ENCODE measurements around the gene TRMU.

The TRMU gene

GRCh38 chr22:46369716-46370583 lies 34.4 kb downstream of the TRMU start:
- no peak for TF ChIP-seq CTCF (IDR thresholded peaks at IDR 0.05)
- no peak overlapping the region for H3K27ac ChIP-seq
- DNase-seq (ENCODE audit: low spot score) = no peak
- H3K4me3 ChIP-seq = no peak overlapping the region

- no peak overlapping the region for H3K4me3 ChIP-seq
- H3K27ac ChIP-seq = no peak overlapping the region
- DNase-seq (ENCODE audit: low spot score) = no peak
- TF ChIP-seq CTCF (IDR thresholded peaks at IDR 0.05) = no peak
Observed at GRCh38 chr22:46370584-46371291, 35.2 kb downstream of the TRMU start.

- no peak for TF ChIP-seq CTCF (IDR thresholded peaks at IDR 0.05)
- H3K4me3 ChIP-seq = no peak overlapping the region
- H3K27ac ChIP-seq = no peak overlapping the region
- DNase-seq (ENCODE audit: low spot score) = no peak
Observed at GRCh38 chr22:46371623-46372226, 36.2 kb downstream of the TRMU start.

GRCh38 chr22:46372686-46373085 lies 37.2 kb downstream of the TRMU start:
- no peak for DNase-seq (ENCODE audit: low spot score)
- no peak for TF ChIP-seq CTCF (IDR thresholded peaks at IDR 0.05)
- H3K27ac ChIP-seq = no peak overlapping the region

GRCh38 chr22:46373159-46373558 lies 37.6 kb downstream of the TRMU start:
- DNase-seq (ENCODE audit: low spot score) = no peak
- H3K4me3 ChIP-seq = no peak overlapping the region
- no peak for TF ChIP-seq CTCF (IDR thresholded peaks at IDR 0.05)
- no peak overlapping the region for H3K27ac ChIP-seq

More at GRCh38 chr22:46372686-46373085, 37.2 kb downstream of the TRMU start:
- H3K4me3 ChIP-seq = no peak overlapping the region

GRCh38 chr22:46373921-46374662 lies 38.6 kb downstream of the TRMU start:
- TF ChIP-seq CTCF (IDR thresholded peaks at IDR 0.05) = no peak
- DNase-seq (ENCODE audit: low spot score) = no peak
- H3K27ac ChIP-seq = no peak overlapping the region
- H3K4me3 ChIP-seq = no peak overlapping the region
